D721Med (cell line): ENCODE results near the gene TRIOBP.
"Not testable (repeated sequence)": the region's sequence is repeated elsewhere in the genome, so short reads cannot be mapped to it uniquely, and the experiment has no call there.

Source experiments
- DNase-seq: peaks from one replicate; pipeline ENCODE4 v3.0.0; 2011; ENCODE audit warnings: low spot score; ENCODE audit not compliant: insufficient read length
- FAIRE-seq: peaks from 2 replicates; lab custom pipeline; 2011; peaks lifted over from hg19 to GRCh38; lab: Jason Lieb, UNC
- CTCF ChIP-seq: IDR thresholded peaks from 2 replicates; pipeline ENCODE4 v1.5.1; 2012; ENCODE audit warnings: mild to moderate bottlenecking, control low read depth; ENCODE audit not compliant: insufficient read depth; ENCODE audit errors: missing control alignments

The TRIOBP gene

GRCh38 chr22:37655252-37655563 is 41.6 kb upstream of the TRIOBP start:
- DNase-seq (no peak), FAIRE-seq (no peak)
- TF ChIP-seq CTCF, result no peak

GRCh38 chr22:37656583-37656982 is 40.3 kb upstream of the TRIOBP start:
- FAIRE-seq, DNase-seq: not testable (repeated sequence)

- no peak for FAIRE-seq
- DNase-seq, result no peak
- TF ChIP-seq CTCF, result no peak
These were observed 39.2 kb upstream of the TRIOBP start for GRCh38 chr22:37657590-37658132.

- TF ChIP-seq CTCF, result no peak
- DNase-seq (peak; percentile 75), FAIRE-seq (no peak)
These were observed 38.4 kb upstream of the TRIOBP start, which contains the start of gene PDXP for GRCh38 chr22:37658133-37659065. Gene PDXP (plus strand): TSS chr22:37658723. CDS start chr22:37658783, 60 bp downstream.

- DNase-seq (no peak), FAIRE-seq (no peak)
- no peak for TF ChIP-seq CTCF
These were observed 37.6 kb upstream of the TRIOBP start for GRCh38 chr22:37659066-37659896.

- DNase-seq (no peak), FAIRE-seq (no peak)
- no peak for TF ChIP-seq CTCF
These were observed 36.7 kb upstream of the TRIOBP start for GRCh38 chr22:37659897-37660708.

- TF ChIP-seq CTCF, result no peak
- DNase-seq (no peak), FAIRE-seq (no peak)
These were observed 36.2 kb upstream of the TRIOBP start for GRCh38 chr22:37660709-37661045.
